ENCODE measurements around the gene LINGO3.

DNA sequence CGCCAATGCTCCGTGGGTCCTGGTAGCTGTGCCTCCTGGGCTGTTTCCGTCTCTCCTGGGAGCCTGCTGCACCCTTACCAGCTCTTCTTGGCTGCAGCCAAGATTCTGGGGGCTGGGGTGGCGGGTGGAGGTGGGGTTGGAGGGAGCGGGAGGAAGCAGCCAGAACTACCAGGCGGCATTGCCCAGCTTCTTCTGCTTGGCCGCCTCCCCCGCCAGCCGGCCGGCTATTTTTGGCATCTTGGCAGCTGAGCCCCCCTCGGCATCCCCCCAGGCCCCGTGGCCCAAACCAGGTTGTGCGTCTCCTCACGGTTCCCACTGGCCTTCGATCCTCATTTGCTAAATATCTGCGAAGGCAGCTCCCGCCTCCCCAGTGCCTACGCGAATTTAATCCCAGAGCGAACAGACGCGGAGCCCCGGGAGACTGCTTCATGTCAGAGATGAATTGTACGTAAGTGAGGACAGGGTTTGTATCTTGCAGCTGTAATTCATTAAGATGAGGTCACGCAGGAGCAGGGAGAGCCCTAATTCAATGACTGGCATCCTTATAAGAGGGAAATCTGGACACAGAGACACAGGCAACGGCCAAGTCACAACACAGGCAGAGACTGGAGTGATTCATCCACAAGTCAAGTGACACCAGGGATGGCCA lies 13.1 kb downstream of the LINGO3 start:
- TF ChIP-seq, protein P1, sequence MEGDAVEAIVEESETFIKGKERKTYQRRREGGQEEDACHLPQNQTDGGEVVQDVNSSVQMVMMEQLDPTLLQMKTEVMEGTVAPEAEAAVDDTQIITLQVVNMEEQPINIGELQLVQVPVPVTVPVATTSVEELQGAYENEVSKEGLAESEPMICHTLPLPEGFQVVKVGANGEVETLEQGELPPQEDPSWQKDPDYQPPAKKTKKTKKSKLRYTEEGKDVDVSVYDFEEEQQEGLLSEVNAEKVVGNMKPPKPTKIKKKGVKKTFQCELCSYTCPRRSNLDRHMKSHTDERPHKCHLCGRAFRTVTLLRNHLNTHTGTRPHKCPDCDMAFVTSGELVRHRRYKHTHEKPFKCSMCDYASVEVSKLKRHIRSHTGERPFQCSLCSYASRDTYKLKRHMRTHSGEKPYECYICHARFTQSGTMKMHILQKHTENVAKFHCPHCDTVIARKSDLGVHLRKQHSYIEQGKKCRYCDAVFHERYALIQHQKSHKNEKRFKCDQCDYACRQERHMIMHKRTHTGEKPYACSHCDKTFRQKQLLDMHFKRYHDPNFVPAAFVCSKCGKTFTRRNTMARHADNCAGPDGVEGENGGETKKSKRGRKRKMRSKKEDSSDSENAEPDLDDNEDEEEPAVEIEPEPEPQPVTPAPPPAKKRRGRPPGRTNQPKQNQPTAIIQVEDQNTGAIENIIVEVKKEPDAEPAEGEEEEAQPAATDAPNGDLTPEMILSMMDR (conservative IDR thresholded peaks at IDR 0.05 in 1 of 2, IDR thresholded peaks at IDR 0.05 in 1 of 2; ENCODE audit: extremely low read depth in 1 of 2, insufficient read depth in 1 of 2, low read depth in 1 of 2, low read length in 2 of 2), result no peak
- no peak for TF ChIP-seq EZH2 (IDR thresholded peaks at IDR 0.05; ENCODE audit: borderline replicate concordance, low read length)
